Heart left ventricle (tissue), 16 donors: ENCODE data around the gene HES6. TPM values are rescaled to one million over a fixed set of nuclear protein-coding genes. Genes with fewer than 3 reads are reported as not detected.

Experiments used
- ATAC-seq, 4 donors: fragments of 200-7000 bp; cut with Tn5 transposase; one replicate each; pipeline ENCODE4 v1.9.1; 2020 to 2022; ENCODE audit warnings: moderate library complexity in 4 of 4, mild to moderate bottlenecking in 3 of 4, moderate number of reproducible peaks in 1 of 4
- DNase-seq, 5 donors: peaks; one replicate each; pipeline ENCODE4 v3.0.0-alpha.2; 2020
- H3K27ac ChIP-seq, 12 donors: fragments of 200-600 bp; sonication (generic) in 4 of 12; one replicate each; pipeline versions ENCODE4 v1.5.0 to v1.8.0; 2016 to 2022; ENCODE audit warnings: mild to moderate bottlenecking in 2 of 12
- H3K27me3 ChIP-seq, 9 donors: fragments of 200-600 bp; sonication (generic) in 2 of 9; one replicate each; pipeline versions ENCODE4 v1.5.1 to v1.8.0; 2016 to 2022; ENCODE audit warnings: mild to moderate bottlenecking in 3 of 9
- H3K36me3 ChIP-seq, 9 donors: fragments of 200-600 bp; sonication (generic) in 2 of 9; one replicate each; pipeline versions ENCODE4 v1.5.0 to v1.8.0; 2018 to 2022; ENCODE audit warnings: mild to moderate bottlenecking in 2 of 9
- H3K4me1 ChIP-seq, 12 donors: fragments of 200-600 bp; sonication (generic) in 4 of 12; one replicate each; pipeline versions ENCODE4 v1.5.0 to v1.8.0; 2016 to 2022; ENCODE audit warnings: mild to moderate bottlenecking in 3 of 12
- H3K4me3 ChIP-seq, 12 donors: fragments of 200-600 bp; sonication (generic) in 4 of 12; one replicate each; pipeline versions ENCODE4 v1.5.0 to v1.8.0; 2017 to 2022; ENCODE audit warnings: mild to moderate bottlenecking in 9 of 12, moderate library complexity in 4 of 12
- H3K9me3 ChIP-seq, 12 donors: fragments of 200-600 bp; sonication (generic) in 4 of 12; one replicate each; pipeline versions ENCODE4 v1.5.0 to v1.8.0; 2016 to 2022; ENCODE audit warnings: mild to moderate bottlenecking in 1 of 12
- POLR2A ChIP-seq, 2 donors: fragments of 450-650 bp; IDR thresholded peaks; one replicate each; pipeline ENCODE4 v1.6.1; 2017; ENCODE audit warnings: antibody characterized with exemption in 2 of 2, mild to moderate bottlenecking in 2 of 2, moderate library complexity in 2 of 2
- WGBS, 4 donors: extraction: QIAGEN DNeasy Blood & Tissue Kit in 2 of 4; methylation state at CpG; one replicate each; pipeline versions ENCODE4 v1.1.5 to v1.1.7; 2013 to 2018; 5-methylcytosine and 5-hydroxymethylcytosine counted together
- intact Hi-C, 10 donors: fragments of 100-400 bp; cut with DNase I; formaldehyde crosslinking; loops; one replicate each; pipeline versions ENCODE4 v1.11.1 to v1.14.2; 2022
- polyA plus RNA-seq, 2 donors: library from polyadenylated mRNA; stranded (reverse); fragments of 200-250 nt; gene quantifications; one replicate each; pipeline ENCODE4 v1.2.3, GENCODE V29; 2013
- total RNA-seq, 9 donors: library from RNA; depleted of rRNA in 2 of 9; stranded (reverse); fragments of >200 nt in 2 of 9; fragmentation: NEBNext Ultra II Directional in 3 of 9; extraction: Animal tissue kit (Norgen Biotek cat#: 25700) in 3 of 9; gene quantifications; one replicate each; pipeline versions ENCODE4 v1.1.0 to v1.2.4, GENCODE V29; 2016 to 2023
- TF ChIP-seq, protein P1 (sequence below), 12 donors: fragments of 200-600 bp; sonication (generic) in 4 of 12; IDR thresholded peaks; one replicate each; pipeline versions ENCODE4 v1.5.0 to v1.8.0; 2018 to 2022; ENCODE audit warnings: antibody characterized with exemption in 12 of 12, mild to moderate bottlenecking in 5 of 12
- donor health status: ischemic (EF 13 %, LVEDD 7.1; RV severe dilation, severe dysfunction).
- donor health status: healthy with polysubstance abuse.
- donor health status: DM: no; HTN: yes; CAD: no.
- donor health status: DM: no; HTN: no; CAD: no.
- donor health status: ischemic (EF 25% LVEDD 6.9; RV normal size, moderate dysfunction).
- donor health status: ischemic (EF 25% LVEDD 5.7; RV mildly dilated, moderate dysfunction).
- donor health status: healthy.
- donor health status: DM: yes; HTN: yes; CAD: no.
- donor health status: ischemic (EF 35%, LVEDD 5.7; RV mildly dilated, moderate dysfunction).
- donor health status: nonischemic (EF 11% LVEDD 7.7; RV severe dilation, severe dysfunction).
- donor health status: DM: yes; HTN: yes; CAD: no.
- donor health status: PGD.
- donor health status: ischemic (EF 29% LVEDD 5.4; RV normal size, mild dysfunction).
- donor health status: nonischemic (EF 23%, LVEDD 6.1; RV moderate dilation, normal function).

Gene HES6
- total and polyA plus RNA-seq, 11 donors: 0.45 to 9.1 (median 3.6) TPM

- 87 to 93% (median 91%) methylated on average over 10 of the region's 10 CpGs for WGBS, 4 donors
- TF ChIP-seq, protein P1, sequence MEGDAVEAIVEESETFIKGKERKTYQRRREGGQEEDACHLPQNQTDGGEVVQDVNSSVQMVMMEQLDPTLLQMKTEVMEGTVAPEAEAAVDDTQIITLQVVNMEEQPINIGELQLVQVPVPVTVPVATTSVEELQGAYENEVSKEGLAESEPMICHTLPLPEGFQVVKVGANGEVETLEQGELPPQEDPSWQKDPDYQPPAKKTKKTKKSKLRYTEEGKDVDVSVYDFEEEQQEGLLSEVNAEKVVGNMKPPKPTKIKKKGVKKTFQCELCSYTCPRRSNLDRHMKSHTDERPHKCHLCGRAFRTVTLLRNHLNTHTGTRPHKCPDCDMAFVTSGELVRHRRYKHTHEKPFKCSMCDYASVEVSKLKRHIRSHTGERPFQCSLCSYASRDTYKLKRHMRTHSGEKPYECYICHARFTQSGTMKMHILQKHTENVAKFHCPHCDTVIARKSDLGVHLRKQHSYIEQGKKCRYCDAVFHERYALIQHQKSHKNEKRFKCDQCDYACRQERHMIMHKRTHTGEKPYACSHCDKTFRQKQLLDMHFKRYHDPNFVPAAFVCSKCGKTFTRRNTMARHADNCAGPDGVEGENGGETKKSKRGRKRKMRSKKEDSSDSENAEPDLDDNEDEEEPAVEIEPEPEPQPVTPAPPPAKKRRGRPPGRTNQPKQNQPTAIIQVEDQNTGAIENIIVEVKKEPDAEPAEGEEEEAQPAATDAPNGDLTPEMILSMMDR (IDR thresholded peaks at IDR 0.05): no peak
- no peak for TF ChIP-seq POLR2A (IDR thresholded peaks at IDR 0.05)
- peak overlapping the region in 4 of 12 donors; percentile 15 to 69 (median 50) for H3K27ac ChIP-seq
- H3K9me3 ChIP-seq: no peaks in the 10 kb centered on the region
- H3K4me1 ChIP-seq: peaks cover 0 to 39% (median 19%) of the 10 kb centered on the region in 12 donors
- H3K36me3 ChIP-seq: peaks cover 0 to 50% (median 37%) of the 10 kb centered on the region in 9 donors
- DNase-seq: peak in 1 of 5 donors; percentile 27
- H3K27me3 ChIP-seq: peaks cover 0 to 19% (median 5%) of the 10 kb centered on the region in 9 donors
- ATAC-seq: no peak
- intact Hi-C loops: loop anchor here in 1 of 10 donors (5.0 kb wide), 1 partner anchor 41 kb away; the partner anchor contains the start of gene ILKAP
- no peak overlapping the region for H3K4me3 ChIP-seq
Measured at GRCh38 chr2:238243496-238244076, 3.7 kb upstream of the HES6 start.

- TF ChIP-seq POLR2A (IDR thresholded peaks at IDR 0.05): no peak
- TF ChIP-seq, protein P1 (IDR thresholded peaks at IDR 0.05): no peak
- Histone ChIP-seq H3K27ac (peak overlapping the region in 10 of 12 donors; percentile 6 to 69 (median 29)), H3K4me3 (no peak overlapping the region), H3K4me1 (peaks cover 0 to 39% (median 19%) of the 10 kb centered on the region in 12 donors), H3K27me3 (peaks cover 0 to 24% (median 7%) of the 10 kb centered on the region in 9 donors), H3K9me3 (no peaks in the 10 kb centered on the region), H3K36me3 (peaks cover 0 to 44% (median 32%) of the 10 kb centered on the region in 9 donors)
- DNase-seq (peak in 4 of 5 donors; percentile 34 to 60 (median 40)), ATAC-seq (peak; percentile 22 to 52 (median 42))
- WGBS, 4 donors: 43 to 59% (median 44%) methylated on average over 6 to 7 of the region's 7 CpGs
- intact Hi-C loops: loop anchor here in 1 of 10 donors (5.0 kb wide), 1 partner anchor 41 kb away; the partner anchor contains the start of gene ILKAP
Measured at GRCh38 chr2:238242731-238243495, 3.1 kb upstream of the HES6 start.

DNA sequence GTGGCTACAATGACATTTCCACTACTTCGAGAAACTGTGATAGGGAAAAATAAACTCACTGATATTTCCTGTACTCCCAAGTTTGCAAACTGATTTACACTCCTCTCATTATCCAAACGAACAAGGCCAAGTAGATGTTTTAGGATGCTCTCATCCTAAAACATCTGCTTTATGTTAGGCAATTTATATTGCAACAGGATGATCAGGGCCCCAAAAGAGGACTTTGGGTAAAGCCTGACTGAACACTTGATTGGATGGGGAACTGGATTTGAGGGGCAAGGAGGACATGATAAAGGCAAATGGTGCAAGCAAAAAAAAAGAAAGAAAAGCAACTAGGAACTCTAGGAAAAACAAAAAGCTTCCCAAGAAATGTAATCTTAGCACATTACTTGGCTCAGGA, 2.1 kb upstream of the HES6 start:
- DNase-seq (no peak), ATAC-seq (no peak)
- peak overlapping the region in 5 of 12 donors; percentile 6 to 69 (median 27) for H3K27ac ChIP-seq
- no peak for TF ChIP-seq POLR2A (IDR thresholded peaks at IDR 0.05)
- TF ChIP-seq, protein P1 (IDR thresholded peaks at IDR 0.05): no peak
- H3K4me3 ChIP-seq: no peak overlapping the region
- H3K9me3 ChIP-seq: no peaks in the 10 kb centered on the region
- H3K4me1 ChIP-seq: peaks cover 0 to 39% (median 19%) of the 10 kb centered on the region in 12 donors
- 84 to 90% (median 87%) methylated on average over 2 of the region's 2 CpGs for WGBS, 4 donors
- intact Hi-C loops: loop anchor here in 1 of 10 donors (5.0 kb wide), 1 partner anchor 40 kb away; the partner anchor contains the start of gene ILKAP
- H3K36me3 ChIP-seq: peaks cover 0 to 34% (median 23%) of the 10 kb centered on the region in 9 donors
- peaks cover 0 to 34% (median 7%) of the 10 kb centered on the region in 9 donors for H3K27me3 ChIP-seq
